ENCODE measurements around the gene EEF1E1.

Gene EEF1E1

DNA sequence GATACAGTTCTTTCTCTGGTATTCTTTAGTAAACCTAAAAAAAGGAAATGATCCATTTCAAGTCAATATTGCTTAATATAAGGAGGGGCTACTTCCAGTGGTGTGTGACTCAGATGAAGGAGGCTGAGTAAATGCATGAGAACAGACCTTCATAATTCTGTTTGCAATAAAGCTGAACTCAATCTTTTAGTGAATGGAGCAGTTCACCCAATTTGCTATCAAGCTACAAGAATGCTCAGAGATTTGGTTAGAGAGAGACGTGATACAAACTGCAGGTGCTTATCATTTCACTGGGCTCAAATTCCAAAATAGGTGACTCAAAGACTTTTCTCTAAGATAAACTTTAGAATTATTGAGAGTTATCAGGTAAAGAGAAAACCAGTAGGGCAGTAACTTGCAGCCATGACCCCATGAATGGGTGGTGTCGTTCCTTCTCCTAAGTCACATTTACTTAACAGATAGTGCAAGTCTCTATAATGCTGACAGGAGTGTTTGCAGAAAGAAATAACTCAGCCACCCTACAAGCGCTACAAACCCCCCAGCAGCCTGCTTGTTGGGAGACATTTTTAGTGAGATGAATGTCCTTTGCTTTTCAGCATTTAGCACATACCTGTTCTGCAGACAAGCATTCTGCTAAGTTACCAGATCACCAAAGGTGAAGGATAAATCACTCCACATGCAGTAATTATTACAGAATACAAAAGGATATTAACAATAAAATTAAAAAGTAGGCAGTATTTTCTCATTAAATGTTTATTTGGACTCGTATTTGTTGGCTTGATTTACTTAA lies 21.8 kb downstream of the EEF1E1 start:
- H3K4me3 ChIP-seq (ENCODE audit: low read depth, low read length) = no peak overlapping the region
- no peak for TF ChIP-seq CTCF (IDR thresholded peaks at IDR 0.05; ENCODE audit: low read depth, low read length)

- no peak for TF ChIP-seq CTCF (IDR thresholded peaks at IDR 0.05; ENCODE audit: low read depth, low read length)
Measured at GRCh38 chr6:8079126-8079525, 23.2 kb downstream of the EEF1E1 start.

GRCh38 chr6:8077991-8078390 lies 24.4 kb downstream of the EEF1E1 start:
- no peak overlapping the region for H3K4me3 ChIP-seq (ENCODE audit: low read depth, low read length)
- no peak for TF ChIP-seq CTCF (IDR thresholded peaks at IDR 0.05; ENCODE audit: low read depth, low read length)

More at GRCh38 chr6:8079126-8079525, 23.2 kb downstream of the EEF1E1 start:
- H3K4me3 ChIP-seq (ENCODE audit: low read depth, low read length) = no peak overlapping the region

DNA sequence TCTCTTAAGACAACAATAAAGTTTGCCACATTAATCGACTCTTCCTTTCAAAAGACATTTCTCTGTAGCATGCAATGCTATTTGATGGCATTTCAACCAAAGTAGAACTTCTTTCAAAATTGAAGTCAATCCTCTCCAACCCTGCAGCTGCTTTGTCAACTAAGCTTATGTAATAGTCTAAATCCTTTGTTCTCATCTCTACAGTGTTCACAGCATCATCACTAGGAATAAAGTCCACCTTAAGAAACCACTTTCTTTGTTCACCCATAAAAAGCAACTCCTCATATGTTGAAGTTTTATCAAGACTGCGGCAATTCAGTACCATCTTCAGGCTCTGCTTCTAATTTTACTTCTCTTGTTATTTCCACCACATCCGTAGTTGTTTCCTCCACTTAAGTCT lies 26.6 kb downstream of the EEF1E1 start:
- TF ChIP-seq CTCF (IDR thresholded peaks at IDR 0.05; ENCODE audit: low read depth, low read length) = no peak

DNA sequence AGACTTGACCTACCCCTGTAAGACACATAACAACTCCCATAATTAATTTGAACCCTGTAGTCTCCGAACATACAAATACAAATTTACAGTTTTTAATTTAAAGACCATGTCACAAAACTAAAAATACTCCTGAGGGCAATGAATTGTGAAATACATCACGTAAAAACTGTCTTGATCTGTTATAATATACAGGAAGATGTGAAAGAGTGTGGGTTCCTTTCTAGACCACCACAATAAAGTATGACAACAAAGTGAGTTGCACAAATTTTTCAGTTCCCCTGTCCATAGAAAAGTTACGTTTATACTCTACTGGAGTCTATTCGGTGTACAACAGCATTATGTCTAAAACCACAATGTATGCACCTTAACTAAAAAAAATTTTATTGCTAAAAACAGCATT lies 27.2 kb downstream of the EEF1E1 start:
- no peak overlapping the region for H3K4me3 ChIP-seq (ENCODE audit: low read depth, low read length)
- no peak for TF ChIP-seq CTCF (IDR thresholded peaks at IDR 0.05; ENCODE audit: low read depth, low read length)

More for the DNA sequence above, 26.6 kb downstream of the EEF1E1 start:
- no peak overlapping the region for H3K4me3 ChIP-seq (ENCODE audit: low read depth, low read length)

- no peak for TF ChIP-seq CTCF (IDR thresholded peaks at IDR 0.05; ENCODE audit: low read depth, low read length)
- H3K4me3 ChIP-seq (ENCODE audit: low read depth, low read length) = no peak overlapping the region
Measured at GRCh38 chr6:8074213-8074612, 28.1 kb downstream of the EEF1E1 start.

DNA sequence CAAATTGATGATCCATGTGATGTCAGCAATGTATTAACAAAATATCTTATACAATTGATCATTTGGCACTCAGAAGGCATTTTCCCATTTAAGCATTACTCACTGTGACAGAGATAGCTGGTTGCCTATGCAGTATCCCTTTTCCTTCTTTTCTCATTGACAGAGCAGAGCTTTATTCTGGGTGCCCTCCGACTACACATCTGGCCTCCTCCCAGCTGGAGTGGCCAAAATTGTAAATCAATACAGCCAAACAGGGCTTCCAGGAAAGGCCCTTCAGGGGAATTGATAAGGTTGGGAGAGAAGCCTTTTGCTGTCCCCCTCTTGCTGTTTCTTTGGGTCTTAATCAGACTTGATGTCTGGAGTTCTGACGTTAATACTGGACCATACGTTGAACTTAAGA lies 28.6 kb downstream of the EEF1E1 start:
- no peak for TF ChIP-seq CTCF (IDR thresholded peaks at IDR 0.05; ENCODE audit: low read depth, low read length)
- no peak overlapping the region for H3K4me3 ChIP-seq (ENCODE audit: low read depth, low read length)

Measured in WI38 (cell line).